ENCODE data around the gene PTPRN2.
"Not testable (repeated sequence)": the region's sequence is repeated elsewhere in the genome, so short reads cannot be mapped to it uniquely, and the experiment has no call there.

Gene PTPRN2

DNA sequence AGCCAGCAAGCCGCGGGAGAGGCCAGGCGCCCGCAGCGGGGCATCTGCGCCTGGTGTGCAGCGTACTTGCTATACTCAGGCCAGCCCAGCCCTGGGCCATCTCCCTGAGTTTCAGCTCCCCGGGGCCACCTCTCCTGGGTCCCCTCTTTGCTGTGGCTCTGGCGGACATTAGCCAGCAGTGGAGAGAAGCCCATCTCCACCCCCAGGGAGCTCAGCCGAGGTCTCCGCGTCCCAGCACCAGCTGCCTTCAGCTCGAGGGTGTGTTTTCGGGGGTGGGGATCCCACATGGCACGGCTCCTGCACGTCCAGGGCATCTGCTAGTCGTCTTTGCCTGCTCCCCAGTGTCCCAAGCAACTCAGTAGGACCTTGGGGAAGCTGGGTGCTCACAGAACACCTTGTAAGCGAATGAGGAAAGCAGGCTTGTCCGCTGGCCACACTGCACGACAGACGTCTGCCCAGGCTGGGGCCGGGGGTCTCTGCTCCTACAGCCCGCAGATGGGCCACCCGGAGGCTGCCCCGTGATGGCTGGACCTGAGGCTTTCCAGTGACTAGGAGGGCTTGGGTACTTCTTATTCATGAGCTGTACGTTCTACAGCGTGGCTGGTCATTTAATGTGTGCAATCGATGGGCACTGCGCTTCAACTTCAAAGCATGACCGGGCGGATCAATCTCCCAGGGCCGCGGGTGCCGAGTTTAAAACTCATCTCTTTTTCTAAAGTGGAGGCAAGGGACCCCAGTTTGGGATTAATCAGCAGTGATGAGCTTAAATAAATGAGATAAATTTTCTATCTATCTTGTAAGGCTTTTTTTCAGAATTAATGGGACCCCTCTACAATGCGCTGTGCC lies 795.2 kb downstream of the PTPRN2 start:
- no peak for DNase-seq

DNA sequence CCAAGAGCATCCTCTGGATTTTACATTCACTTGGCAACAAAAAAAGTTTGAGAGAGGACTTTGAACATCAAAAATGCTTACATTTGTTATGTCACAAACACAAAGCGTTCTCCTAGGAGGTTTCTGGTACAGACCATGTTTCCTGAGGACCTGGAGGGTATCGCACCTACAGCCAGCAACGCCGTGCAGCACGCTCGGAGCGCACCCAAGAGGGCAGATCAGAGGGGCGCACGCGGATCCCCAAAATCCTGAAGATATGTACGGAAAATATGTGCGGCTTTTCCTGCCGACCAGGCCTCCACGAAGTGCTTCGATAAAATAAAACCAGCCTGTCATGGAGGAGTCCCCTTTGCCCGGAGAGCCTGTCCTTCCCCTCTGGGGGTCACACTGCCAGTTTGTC lies 796.0 kb downstream of the PTPRN2 start:
- no peak for DNase-seq

DNA sequence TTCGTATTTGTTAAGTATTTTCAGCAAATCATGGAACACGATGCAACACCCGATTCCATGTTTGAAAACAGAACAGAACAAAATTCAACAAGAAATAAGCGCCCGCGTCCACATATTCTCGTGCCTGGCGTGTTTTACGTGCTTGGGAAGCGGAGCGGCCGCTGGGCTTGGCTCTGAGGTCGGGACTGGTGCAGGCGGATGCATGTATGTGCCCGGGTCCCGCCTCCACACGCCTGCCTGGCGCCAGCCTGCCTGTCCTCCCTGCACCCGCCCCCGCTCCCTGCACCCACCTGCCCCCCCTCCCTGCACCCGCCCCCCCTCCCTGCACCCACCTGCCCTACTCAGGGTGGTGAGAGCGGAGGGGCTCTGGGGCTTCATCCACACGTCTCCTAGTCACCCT lies 796.4 kb downstream of the PTPRN2 start:
- no peak for DNase-seq

DNA sequence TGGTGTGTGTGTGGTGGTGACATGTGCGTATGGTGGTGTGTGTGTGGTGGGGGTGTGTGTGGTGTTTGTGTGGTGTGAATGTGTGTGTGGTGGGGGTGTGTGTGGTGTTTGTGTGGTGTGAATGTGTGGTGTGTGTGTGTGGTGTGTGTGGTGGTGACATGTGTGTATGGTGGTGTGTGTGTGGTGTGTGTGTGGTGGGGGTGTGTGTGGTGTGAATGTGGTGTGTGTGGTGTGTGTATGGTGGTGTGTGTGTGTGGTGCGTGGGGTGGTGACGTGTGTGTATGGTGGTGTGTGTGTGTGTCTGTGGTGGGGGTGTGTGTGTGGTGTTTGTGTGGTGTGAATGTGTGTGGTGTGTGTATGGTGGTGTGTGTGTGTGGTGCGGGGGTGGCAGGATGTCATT lies 797.7 kb downstream of the PTPRN2 start:
- no peak for DNase-seq

DNA sequence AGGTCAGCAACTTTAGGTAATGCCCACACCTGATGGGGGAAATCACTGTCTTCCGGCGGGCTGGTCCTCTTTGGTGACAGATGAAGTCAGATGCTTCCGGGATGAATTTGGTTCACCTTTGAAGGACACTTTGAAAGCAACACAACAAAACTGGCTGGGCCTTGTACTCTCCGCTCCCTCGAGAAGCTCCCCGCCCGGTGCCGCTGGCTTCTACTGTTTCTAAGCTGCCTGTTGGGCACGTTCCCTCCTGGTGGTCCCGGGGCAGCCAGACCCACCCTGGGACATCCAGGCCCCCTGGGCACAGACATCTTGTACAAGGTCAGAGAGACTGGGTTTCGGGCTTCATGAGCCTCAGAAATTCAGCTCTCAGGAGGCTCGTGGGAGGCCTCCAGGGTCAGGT lies 798.5 kb downstream of the PTPRN2 start:
- no peak for DNase-seq

DNA sequence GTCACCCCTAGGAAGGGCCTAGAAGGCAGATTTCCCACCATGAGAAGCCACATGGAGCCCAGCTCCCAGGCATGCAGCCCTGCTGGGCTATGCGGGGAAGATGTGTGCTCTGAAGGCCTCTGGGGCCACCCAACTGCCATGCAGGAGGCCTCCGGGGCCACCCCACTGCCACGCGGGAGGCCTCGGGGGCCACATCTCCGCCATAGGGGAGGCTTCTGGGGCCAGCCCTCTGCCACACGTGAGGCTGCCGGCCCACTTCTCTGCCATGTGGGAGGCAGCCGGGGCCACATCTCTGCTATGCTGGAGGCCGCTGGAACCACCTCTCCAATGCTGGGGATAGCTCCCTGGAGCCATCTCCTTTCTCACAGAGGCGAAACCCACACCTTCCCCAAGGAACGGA lies 799.0 kb downstream of the PTPRN2 start:
- no peak for DNase-seq

DNA sequence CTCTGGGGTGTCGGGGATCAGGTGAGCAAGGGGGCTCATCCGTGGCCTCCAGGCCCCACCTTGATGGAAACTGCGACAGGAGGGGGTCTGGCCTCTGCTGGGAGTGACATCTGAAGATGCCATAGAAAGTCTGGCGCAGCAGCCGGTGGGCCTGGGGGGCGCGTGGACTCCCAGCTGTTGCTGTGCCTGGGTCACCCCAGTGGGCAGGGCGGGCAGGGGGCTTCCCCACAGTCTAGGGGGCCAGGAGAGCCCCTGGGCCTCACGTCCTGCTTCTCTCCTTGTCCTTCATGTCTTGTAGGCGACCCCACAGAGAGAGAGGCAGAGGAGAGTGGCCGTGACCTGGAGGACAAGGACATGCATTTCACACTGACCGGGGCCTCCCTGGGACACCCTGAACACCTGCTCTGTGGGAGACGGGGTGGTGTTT lies 800.3 kb downstream of the PTPRN2 start:
- DNase-seq = no peak

DNA sequence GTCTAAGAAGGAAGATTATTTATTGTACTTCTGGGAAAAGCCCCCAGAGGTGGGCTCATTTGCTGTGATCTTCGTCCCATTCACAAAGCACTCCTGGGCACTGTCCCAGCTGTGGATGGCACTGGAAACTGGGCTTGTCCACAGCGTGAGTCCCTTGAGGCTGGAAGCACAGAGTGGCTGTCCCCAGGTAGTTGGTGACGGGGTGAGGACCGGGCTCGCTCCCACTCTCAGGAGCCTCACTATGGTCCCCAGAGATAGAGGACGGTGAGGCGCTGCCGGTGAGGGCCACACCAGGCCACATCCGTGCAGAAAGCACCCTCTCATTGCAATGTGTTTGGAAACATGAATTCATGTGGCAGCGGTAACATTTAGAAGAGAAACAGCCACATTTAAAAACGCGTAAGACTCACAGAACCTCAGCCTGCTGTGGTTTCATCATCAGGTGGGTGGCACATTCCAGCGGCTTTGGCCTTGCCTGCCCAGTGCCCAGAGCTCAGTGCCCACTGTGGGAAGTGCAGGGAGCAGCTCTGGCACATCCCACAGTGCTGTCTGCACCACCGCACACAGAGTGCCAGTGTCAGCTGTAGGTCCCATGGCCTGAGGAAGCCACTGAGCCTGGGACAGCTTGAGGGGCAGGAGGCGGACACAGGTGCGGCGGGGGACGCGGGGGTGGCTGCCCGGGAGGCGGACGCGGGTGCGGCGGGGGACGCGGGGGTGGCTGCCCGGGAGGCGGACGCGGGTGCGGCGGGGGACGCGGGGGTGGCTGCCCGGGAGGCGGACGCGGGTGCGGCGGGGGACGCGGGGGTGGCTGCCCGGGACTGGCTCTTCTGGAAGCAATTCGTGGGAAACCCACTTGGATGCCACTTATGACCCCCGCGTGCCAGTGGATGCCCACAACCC lies 801.0 kb downstream of the PTPRN2 start:
- DNase-seq = no peak

DNA sequence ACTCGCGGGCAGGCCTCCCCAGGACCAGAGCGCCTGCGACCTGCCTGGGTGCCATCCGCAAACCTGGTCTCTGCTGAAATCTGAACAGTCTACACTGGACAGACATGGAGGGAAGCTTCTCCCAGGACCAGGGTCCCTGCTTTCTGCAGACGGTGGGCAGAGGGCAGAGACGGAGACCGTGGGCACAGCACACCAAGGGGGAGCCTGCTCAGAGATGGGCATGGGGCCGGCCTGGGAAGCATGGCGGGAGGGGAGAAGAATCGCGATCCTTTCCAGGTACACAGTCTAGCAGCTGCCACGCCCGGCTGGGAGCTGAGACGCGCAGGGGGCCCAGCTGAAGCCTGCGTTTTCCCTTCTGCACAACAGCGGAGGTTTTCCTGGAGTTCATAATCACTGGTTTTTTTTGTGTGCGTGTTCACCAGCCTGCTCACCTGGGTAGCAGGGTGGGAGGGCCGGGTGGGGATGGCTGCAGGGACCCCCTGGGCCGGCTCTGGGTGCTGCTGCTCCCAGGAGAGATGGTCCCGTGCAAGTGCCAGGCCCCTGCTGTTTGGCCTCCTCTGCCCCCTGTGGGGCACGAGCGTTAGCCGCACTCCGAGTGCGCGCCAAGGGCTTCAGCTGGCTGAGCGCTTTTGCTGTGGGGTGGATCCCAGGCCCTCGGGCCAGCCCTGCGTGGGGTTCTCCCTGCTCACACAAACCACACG lies 802.0 kb downstream of the PTPRN2 start:
- DNase-seq = no peak

DNA sequence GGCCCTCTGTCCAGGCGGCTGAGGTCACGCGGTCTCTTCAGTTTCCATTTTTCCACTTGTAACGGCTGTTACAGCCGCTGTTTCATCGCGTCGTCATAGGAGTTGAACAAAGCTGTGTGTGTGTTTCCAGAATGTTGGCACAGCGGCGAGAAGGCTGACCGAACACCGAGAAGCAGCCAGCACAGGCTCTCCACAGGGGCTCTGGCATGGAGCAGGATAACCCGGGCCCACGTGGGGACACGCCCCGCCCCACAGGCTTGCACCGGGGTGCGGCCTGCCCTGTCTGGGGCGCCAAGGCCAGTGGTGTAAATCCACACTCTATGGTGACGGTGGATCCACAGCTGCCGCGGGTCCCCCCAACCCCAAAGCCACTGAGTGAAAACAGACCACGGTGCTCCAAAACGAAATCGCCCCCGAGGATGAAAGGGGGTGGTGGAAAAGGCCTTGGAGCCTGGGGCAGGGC lies 802.6 kb downstream of the PTPRN2 start:
- DNase-seq = no peak

DNA sequence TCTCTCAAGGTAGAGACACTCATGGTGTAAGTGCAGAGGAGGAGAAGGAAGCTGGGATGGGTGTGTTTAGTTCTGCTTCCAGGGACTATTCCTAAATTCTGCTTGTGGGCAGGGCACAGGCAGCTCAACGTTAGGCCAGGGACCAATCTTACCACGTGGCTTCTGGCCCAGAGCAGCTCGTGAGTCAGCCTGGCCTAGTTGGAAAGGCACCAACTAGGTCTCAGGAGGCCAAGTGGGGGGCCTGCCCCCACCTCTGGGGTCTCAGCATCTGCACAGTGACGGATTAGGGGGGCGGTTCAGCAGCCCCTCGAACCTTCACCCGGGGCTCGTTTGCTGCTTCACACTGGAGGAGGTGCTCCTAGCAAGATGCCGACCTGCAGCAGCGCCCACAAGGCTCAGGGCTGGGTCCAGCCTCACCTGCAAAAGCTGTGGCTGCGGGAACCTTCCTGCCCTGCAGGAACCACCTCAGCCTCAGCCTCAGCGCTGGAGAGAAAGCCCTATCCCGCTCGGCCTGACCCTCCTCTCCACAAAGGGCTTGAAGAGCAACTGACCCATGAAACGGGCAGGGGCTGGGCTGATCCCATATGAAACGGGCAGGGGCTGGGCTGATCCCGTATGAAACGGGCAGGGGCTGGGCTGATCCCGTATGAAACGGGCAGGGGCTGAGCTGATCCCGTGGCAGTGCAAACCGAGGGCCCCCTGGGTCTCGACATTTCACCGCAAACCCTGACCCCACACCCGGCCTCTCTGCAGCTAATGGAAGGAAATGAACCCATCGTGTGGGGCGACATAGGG lies 803.4 kb downstream of the PTPRN2 start:
- no peak for DNase-seq

DNA sequence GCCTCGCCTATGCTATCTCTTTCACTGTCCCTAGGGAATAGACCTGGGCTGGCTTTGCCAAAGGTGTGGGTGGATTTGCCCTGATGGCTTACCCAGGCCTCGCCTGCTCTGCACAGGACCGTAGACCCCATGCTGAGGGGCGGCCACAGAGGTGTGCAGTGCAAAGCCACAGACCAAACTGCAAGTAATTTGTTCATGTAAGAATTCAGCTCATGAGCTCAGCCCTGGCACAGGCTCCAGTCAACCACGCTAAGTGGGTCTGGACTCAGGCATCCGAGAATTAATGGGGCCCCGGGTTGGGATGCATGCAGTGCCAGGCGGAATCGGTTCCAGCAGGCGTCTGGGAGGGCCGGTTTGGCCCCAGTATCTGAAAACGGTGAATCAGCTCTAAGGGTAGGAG lies 805.6 kb downstream of the PTPRN2 start:
- no peak for DNase-seq

DNA sequence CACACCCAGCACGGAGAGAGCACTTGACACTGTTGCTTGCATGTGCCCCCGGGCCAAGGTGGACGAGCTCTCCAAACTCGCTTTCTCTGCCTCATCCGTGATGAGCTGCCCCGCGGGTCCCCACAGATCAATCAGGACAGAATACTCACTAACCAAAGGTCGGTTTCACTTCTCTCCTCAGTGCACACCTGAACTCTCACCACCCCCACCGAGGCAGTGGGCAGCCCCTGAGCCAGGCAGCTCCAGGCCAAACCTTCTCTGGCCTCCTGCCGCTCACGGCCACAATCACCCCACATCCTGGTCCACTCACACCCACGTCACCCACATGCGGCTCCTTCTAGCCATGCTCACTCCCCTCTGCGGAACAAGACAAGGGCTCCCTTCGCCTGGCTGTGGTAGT lies 806.9 kb downstream of the PTPRN2 start:
- DNase-seq = no peak

DNA sequence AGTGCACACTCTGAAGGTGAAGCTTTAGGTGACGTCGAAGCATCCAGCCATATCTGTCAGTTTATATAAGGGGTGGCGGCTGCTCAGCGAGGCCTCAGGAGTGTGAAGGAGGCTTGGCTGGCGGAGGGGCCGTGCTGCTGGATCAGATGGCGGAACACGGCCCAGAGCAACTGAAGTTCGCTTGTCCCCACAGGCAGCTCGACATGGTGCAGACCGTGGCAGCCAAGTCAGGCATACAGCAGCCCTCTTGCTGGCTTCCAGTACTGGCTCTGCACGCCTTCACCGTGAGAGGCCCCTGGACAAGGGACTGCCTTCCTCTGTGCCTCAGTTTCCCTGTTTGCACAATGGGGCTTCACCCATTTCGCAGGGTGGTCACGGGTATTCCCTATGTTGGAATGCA lies 807.3 kb downstream of the PTPRN2 start:
- no peak for DNase-seq

DNA sequence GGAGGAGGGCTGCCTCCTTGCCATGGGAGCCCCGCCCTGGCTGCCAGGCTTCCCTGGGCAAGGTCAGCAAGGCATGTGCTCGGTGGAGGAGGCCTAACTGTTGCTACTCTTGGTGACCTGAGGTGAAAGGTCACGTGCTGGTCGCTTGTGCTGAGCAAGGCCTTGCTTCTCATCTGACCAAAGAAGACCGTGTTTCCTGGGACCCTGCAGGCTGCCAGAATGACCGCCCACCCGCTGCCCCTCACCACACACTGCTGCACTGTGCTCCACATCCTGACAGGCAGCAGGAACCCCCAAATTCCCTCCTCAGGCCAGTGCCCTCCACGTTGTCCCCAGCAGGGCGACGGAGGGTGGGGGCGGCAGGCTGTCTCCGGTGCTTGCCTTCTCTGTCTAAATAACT lies 808.4 kb downstream of the PTPRN2 start:
- DNase-seq = no peak

DNA sequence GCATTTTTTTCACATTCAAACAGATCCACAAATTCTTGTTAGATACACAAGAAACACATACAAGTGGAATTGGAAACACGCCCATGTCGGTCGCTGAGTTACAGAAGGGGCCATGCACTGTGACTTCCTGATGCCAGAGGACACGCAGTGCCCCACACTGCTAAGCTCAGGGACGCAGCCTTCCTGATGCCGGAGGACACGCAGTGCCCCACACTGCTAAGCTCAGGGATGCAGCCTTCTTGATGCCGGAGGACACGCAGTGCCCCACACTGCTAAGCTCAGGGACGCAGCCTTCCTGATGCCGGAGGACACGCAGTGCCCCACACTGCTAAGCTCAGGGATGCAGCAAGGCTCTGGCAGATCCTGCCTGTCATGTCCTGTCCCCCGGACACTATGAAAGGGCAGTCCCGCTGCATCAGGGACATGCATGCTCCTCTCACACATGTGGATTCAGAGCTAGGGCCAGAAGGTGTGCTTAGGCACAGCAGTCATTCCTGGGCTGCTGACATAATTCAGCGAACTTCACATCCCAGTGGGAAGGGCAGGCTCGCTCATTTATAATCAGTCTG lies 810.3 kb downstream of the PTPRN2 start:
- DNase-seq = not testable (repeated sequence)

DNA sequence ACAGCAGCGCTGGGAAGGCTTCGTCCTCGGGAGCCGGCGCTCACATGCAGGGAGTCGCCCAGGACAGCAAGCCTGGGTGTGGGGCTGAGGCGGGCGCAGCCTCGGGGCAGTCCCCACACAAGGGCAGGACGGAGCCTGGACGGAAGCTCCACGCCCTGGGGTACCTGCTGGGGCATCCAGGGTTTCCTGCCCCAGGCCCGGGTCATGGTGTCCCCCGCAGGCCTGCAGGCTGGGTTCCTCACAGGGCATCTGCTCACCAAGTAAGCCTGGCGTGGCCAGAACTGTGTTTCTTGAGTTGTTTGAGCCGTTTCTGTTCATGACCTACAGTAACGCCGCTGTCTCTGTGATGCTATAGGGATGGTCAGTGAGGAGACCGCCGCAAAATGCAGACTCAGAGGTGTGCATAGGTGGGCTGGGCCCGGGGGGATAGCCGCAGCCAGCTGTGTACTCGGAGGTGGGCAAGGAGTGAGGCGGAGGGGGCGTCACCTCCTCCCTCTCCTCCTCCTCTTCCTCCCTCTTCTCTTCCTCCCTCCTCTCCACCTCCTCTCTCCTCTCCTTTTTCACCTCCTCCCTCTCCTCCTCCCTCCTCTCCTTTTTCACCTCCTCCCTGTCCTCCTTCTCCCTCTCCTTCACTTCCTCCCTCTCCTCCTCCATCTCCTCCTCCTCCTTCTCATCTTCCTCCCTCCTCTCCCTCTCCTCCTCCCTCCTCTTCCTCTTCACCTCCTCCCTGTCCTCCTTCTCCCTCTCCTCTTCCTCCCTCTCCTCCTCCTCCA lies 811.9 kb downstream of the PTPRN2 start:
- DNase-seq = no peak

DNA sequence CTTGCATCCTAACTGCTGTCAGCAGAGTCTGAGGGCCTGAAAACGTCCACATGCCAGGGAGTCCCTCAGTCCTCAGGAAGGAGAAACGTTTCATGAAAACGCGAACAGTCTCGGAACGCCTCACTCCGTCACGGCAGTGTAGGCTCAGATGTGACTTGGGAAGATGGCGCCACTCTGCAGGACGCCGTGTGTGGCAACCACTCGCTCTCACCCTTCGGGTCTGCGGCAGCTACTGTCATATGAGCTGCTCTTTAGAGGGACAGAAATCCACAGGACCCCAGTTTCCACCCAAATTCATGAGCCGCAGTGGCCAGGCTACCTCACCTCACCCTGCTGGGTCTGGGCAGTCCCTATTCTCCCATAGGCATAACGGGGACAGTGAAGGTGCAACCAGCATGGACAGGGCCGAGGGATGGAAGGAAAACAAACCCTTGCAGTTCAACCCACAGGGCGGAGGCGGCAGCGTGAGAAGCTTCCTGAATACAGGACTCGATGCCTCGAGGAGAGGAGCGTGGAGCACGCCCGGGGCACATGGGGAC lies 812.5 kb downstream of the PTPRN2 start:
- DNase-seq = no peak

DNA sequence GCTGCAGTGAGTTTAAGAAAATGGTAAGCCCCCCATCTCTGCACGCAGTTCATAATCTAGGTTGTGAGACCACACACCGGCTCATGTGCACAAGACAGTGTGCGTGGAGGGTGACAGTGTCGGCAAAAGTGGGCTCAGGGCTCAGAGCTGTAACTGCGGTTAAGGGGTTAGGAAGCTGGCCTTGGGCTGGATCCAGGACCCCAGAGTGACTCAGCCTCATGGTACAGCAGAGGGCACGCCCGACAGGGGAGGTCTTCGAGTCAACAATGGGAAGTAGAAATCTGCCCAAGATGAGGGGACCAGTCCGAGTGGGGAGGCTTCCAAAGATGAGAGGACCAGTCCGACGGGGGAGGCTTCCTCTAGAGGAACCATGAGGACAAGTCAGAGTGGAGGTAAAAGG lies 813.1 kb downstream of the PTPRN2 start:
- DNase-seq = no peak

DNA sequence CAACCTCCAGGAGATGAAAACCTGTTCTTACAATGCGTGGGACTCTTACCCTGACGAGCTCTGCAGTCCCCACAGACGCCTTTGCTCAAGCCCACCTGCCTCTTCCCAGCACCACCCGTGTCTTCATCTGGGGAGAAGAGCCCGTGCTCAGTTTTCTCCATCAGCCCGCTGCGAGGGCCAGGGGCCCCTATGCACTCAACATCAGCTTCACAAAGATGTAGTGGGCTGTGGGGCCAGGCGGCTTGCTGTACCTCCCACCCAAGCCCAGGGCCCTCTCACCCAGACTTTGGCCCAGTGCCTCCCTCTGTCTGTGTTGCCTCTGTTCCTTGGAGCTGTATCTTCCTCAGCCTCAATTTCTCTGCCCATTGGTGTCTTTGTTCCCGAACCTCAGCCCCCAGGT lies 814.3 kb downstream of the PTPRN2 start:
- DNase-seq = no peak
